Measurements from ENCODE around the gene CELSR2. TPM values are rescaled to one million over a fixed set of nuclear protein-coding genes. Genes with fewer than 3 reads are reported as not detected.

CELSR2 gene
- total RNA-seq, 1 donor from 2014 or later = 20.9 TPM

- DNase-seq (ENCODE audit: low spot score) = no peak
Observed at GRCh38 chr1:109228167-109228566, 21.2 kb upstream of the CELSR2 start.

- no peak for DNase-seq (ENCODE audit: low spot score)
Observed at GRCh38 chr1:109229531-109230127, 19.7 kb upstream of the CELSR2 start.

GRCh38 chr1:109231066-109231465 lies 18.3 kb upstream of the CELSR2 start:
- no peak for DNase-seq (ENCODE audit: low spot score)

- no peak for DNase-seq (ENCODE audit: low spot score)
Observed at GRCh38 chr1:109235137-109235536, 14.2 kb upstream of the CELSR2 start.

GRCh38 chr1:109237512-109237911 lies 11.8 kb upstream of the CELSR2 start:
- no peak for DNase-seq (ENCODE audit: low spot score)

- no peak for DNase-seq (ENCODE audit: low spot score)
Observed at GRCh38 chr1:109238382-109238781, 11.0 kb upstream of the CELSR2 start.

- no peak for DNase-seq (ENCODE audit: low spot score)
Observed at GRCh38 chr1:109239047-109239408, 10.3 kb upstream of the CELSR2 start.

GRCh38 chr1:109239409-109240068 lies 9.8 kb upstream of the CELSR2 start:
- DNase-seq (ENCODE audit: low spot score) = no peak

GRCh38 chr1:109240158-109241152 lies 8.9 kb upstream of the CELSR2 start:
- DNase-seq (ENCODE audit: low spot score) = no peak

- DNase-seq (ENCODE audit: low spot score) = no peak
Observed at GRCh38 chr1:109241344-109241743, 8.0 kb upstream of the CELSR2 start.

- DNase-seq (ENCODE audit: low spot score) = no peak
Observed at GRCh38 chr1:109241841-109242345, 7.4 kb upstream of the CELSR2 start.

GRCh38 chr1:109242387-109242786 lies 7.0 kb upstream of the CELSR2 start:
- DNase-seq (ENCODE audit: low spot score) = no peak

GRCh38 chr1:109243221-109243620 lies 6.1 kb upstream of the CELSR2 start:
- no peak for DNase-seq (ENCODE audit: low spot score)

GRCh38 chr1:109243860-109244552 lies 5.3 kb upstream of the CELSR2 start:
- no peak for DNase-seq (ENCODE audit: low spot score)

GRCh38 chr1:109246141-109246551 lies 3.2 kb upstream of the CELSR2 start:
- no peak for DNase-seq (ENCODE audit: low spot score)

GRCh38 chr1:109247401-109248365 lies 1.7 kb upstream of the CELSR2 start:
- DNase-seq (ENCODE audit: low spot score) = no peak

GRCh38 chr1:109248444-109248796 lies 919 bp upstream of the CELSR2 start:
- DNase-seq (ENCODE audit: low spot score) = no peak

GRCh38 chr1:109249654-109250401 lies 489 bp downstream of the CELSR2 start:
- no peak for DNase-seq (ENCODE audit: low spot score)

- DNase-seq (ENCODE audit: low spot score) = no peak
Observed at GRCh38 chr1:109250454-109251276, 1.3 kb downstream of the CELSR2 start.
